ENCODE data around the gene MCC. TPM values are rescaled to one million over a fixed set of nuclear protein-coding genes. Genes with fewer than 3 reads are reported as not detected.

MCC gene
- total RNA-seq, 6 donors from 2014 or later: 12.1 to 67.1 (median 21.3) TPM

DNA sequence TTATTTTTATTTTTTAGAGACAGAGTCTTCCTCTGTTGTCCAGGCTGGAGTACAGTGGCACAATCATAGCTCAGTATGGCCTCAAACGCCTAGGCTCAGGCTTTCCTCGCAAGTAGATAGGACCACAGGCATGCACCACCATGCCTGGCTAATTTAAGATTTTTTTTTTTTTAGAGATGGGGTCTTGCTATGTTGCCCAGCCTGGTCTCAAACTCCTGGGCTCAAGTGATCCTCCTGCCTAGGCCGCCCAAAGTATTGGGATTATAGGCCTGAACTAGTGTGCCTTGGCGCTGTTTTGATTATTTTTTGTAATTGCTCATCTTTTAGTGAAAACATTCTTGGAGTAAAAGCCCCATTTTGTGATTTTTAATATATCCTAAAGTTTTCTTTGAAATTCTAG is 30.6 kb upstream of the MCC start:
- no peaks in the 10 kb centered on the region for H3K9me3 ChIP-seq
- TF ChIP-seq, protein P1, sequence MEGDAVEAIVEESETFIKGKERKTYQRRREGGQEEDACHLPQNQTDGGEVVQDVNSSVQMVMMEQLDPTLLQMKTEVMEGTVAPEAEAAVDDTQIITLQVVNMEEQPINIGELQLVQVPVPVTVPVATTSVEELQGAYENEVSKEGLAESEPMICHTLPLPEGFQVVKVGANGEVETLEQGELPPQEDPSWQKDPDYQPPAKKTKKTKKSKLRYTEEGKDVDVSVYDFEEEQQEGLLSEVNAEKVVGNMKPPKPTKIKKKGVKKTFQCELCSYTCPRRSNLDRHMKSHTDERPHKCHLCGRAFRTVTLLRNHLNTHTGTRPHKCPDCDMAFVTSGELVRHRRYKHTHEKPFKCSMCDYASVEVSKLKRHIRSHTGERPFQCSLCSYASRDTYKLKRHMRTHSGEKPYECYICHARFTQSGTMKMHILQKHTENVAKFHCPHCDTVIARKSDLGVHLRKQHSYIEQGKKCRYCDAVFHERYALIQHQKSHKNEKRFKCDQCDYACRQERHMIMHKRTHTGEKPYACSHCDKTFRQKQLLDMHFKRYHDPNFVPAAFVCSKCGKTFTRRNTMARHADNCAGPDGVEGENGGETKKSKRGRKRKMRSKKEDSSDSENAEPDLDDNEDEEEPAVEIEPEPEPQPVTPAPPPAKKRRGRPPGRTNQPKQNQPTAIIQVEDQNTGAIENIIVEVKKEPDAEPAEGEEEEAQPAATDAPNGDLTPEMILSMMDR (IDR thresholded peaks at IDR 0.05): no peak
- no peak for TF ChIP-seq EP300 (IDR thresholded peaks at IDR 0.05)
- H3K27me3 ChIP-seq: no peaks in the 10 kb centered on the region
- H3K4me3 ChIP-seq: no peak overlapping the region
- H3K36me3 ChIP-seq: peaks cover 0 to 17% (median 2%) of the 10 kb centered on the region in 4 donors
- H3K4me1 ChIP-seq: peaks cover 15 to 21% (median 17%) of the 10 kb centered on the region in 4 donors
- H3K27ac ChIP-seq: no peak overlapping the region
- 97 to 99% methylated on average over 4 of the region's 4 CpGs for WGBS, 2 donors
- ATAC-seq (ENCODE audit: low FRiP score in 2 of 2) (no peak), DNase-seq (no peak)

DNA sequence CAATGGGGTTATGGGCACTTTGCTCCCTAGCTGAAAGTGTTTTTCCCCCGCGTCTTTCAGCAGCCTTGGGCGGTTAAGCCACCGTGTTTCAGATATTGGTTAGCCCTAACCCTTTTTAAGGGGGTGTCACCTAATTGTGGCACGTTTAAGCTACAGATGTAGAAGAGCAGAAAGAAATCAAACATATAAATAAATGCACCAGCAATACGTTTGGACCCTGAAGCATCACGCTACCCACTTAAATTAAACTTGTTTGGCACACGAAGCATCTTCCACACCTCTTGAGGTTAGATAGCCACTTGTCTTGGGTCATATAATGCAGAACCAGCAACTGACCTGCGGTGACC is 26.0 kb upstream of the MCC start:
- no peak for TF ChIP-seq EP300 (IDR thresholded peaks at IDR 0.05)
- TF ChIP-seq POLR2A (IDR thresholded peaks at IDR 0.05): no peak
- TF ChIP-seq, protein P1 (IDR thresholded peaks at IDR 0.05): no peak
- no peaks in the 10 kb centered on the region for H3K9me3 ChIP-seq
- H3K27ac ChIP-seq: peak overlapping the region; percentile 89 to 97 (median 94)
- 10 to 18% methylated on average over 6 to 9 of the region's 9 CpGs for WGBS, 2 donors
- H3K27me3 ChIP-seq: no peaks in the 10 kb centered on the region
- peaks cover 0 to 9% (median 2%) of the 10 kb centered on the region in 4 donors for H3K36me3 ChIP-seq
- ATAC-seq (ENCODE audit: low FRiP score in 2 of 2) (no peak), DNase-seq (no peak)
- H3K4me1 ChIP-seq: peaks cover 16 to 26% (median 21%) of the 10 kb centered on the region in 4 donors
- peak overlapping the region; percentile 68 to 82 (median 77) for H3K4me3 ChIP-seq

DNA sequence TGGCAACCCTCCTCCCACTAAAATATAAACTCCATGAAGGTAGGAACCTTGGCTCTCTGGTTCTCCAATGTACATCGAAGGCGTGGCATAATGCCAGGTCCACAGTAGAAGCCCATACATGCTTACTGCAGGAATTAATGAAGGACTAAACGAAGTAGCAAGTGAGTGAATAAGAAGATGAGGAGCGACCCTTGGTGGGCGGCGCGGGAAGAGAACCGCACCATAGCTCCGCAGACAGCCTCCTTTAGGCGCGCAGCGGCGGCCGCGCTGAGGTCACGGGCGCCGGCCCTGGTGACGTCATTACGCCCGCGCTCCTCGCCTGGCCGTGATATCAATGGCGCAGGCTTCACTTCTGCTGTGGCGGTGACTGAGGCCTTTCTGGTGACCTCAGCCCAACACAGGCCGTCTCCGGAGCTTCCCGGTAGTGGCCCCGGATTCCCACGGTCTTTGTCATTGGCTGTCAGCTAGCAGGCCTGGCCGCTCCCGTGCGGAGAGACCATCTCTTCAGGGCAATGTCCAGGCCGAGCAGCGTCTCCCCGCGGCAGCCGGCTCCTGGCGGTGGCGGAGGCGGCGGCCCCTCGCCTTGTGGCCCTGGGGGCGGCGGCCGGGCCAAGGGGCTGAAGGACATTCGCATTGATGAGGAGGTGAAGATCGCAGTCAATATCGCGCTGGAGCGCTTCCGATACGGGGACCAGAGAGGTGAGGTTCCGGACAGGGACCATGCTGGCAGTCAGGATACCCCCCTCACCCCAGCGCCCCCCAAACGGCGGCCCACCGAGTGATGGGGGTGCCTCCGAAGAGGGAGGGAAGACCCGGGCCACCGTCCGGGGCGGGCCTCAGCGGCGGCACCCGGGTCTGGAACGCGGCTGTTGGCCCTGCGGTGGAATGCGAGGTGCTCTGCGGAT is 25.4 kb upstream of the MCC start, which contains the start of gene YTHDC2:
YTHDC2 (plus strand) TSS at position 311 of the 905 bp plus-strand sequence; CDS start at position 513, 202 bp downstream.
- ATAC-seq (ENCODE audit: low FRiP score in 2 of 2) (peak; percentile 97 to 99), DNase-seq (peak; percentile 86 to 98)
- 1 to 2% methylated on average over 11 to 58 of the region's 72 CpGs for WGBS, 2 donors
- H3K9me3 ChIP-seq: no peaks in the 10 kb centered on the region
- no peaks in the 10 kb centered on the region for H3K27me3 ChIP-seq
- H3K27ac ChIP-seq: peak within 1 kb of the TSS; percentile 89 to 97 (median 94)
- TF ChIP-seq POLR2A (IDR thresholded peaks at IDR 0.05) (peak in 3 of 4 donors; percentile 67 to 82 (median 82)), EP300 (IDR thresholded peaks at IDR 0.05) (peak in 1 of 4 donors; percentile 9), POLR2AphosphoS5 (IDR thresholded peaks at IDR 0.05) (peak; percentile 83 to 90)
- TF ChIP-seq, protein P1 (IDR thresholded peaks at IDR 0.05): peak in 3 of 6 experiments; percentile 27 to 55 (median 45)
- H3K4me1 ChIP-seq: peaks cover 16 to 26% (median 21%) of the 10 kb centered on the region in 4 donors
- peaks cover 0 to 5% (median 2%) of the 10 kb centered on the region in 4 donors for H3K36me3 ChIP-seq
- peak within 1 kb of the TSS; percentile 68 to 82 (median 77) for H3K4me3 ChIP-seq

DNA sequence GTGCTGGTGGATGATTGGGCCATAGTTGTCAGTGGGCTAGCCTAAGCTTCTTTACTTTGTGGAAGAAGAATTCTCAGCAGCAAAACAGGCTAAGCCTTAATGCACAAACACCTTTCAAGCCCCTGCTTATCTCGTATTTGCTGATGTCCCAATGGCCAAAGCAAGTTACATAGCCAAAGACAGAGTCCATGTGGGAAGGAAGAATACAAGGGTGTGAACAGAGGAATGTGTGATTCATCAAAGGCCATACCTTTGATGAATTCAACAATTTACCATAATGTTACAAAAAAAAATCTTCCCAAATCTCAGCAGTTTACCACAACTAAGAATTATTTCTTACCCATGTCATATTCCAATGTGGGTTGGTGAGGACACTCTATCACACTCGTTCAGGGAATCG is 24.1 kb upstream of the MCC start:
- H3K27me3 ChIP-seq: no peaks in the 10 kb centered on the region
- peaks cover 16 to 26% (median 21%) of the 10 kb centered on the region in 4 donors for H3K4me1 ChIP-seq
- no peaks in the 10 kb centered on the region for H3K36me3 ChIP-seq
- H3K4me3 ChIP-seq: no peak overlapping the region
- DNase-seq (no peak), ATAC-seq (ENCODE audit: low FRiP score in 2 of 2) (no peak)
- TF ChIP-seq POLR2AphosphoS5 (IDR thresholded peaks at IDR 0.05) (no peak), POLR2A (IDR thresholded peaks at IDR 0.05) (no peak), EP300 (IDR thresholded peaks at IDR 0.05) (no peak)
- TF ChIP-seq, protein P1 (IDR thresholded peaks at IDR 0.05): no peak
- no peaks in the 10 kb centered on the region for H3K9me3 ChIP-seq
- no peak overlapping the region for H3K27ac ChIP-seq
- WGBS, 2 donors: 93 to 94% methylated on average over 3 of the region's 3 CpGs

All from upper lobe of left lung (tissue), 6 donors.